NB4 (cell line): ENCODE data around the gene CTNNA3.

Experiments
- DNase-seq: peaks from one replicate; pipeline ENCODE4 v3.0.0; 2010; ENCODE audit warnings: low read depth
- H3K4me3 ChIP-seq: one replicate; pipeline ENCODE4 v1.5.1; 2011; ENCODE audit warnings: mild to moderate bottlenecking, low read depth, low read length, moderate library complexity
- MYC ChIP-seq: IDR thresholded peaks from 2 replicates; pipeline ENCODE4 v1.6.1; 2011; ENCODE audit warnings: low read depth, low read length
- POLR2A ChIP-seq: IDR thresholded peaks from 2 replicates; pipeline ENCODE4 v1.6.1; 2011; ENCODE audit warnings: mild to moderate bottlenecking; ENCODE audit not compliant: insufficient read length; ENCODE audit errors: extremely low read depth
- TF ChIP-seq, protein P1 (sequence below): IDR thresholded peaks from one replicate; pipeline ENCODE4 v1.5.1; 2012; ENCODE audit warnings: low read depth, low read length
- TF ChIP-seq, protein P2 (sequence below): IDR thresholded peaks from 2 replicates; pipeline ENCODE4 v1.6.1; 2011; ENCODE audit warnings: low read depth, low read length

Gene CTNNA3

DNA sequence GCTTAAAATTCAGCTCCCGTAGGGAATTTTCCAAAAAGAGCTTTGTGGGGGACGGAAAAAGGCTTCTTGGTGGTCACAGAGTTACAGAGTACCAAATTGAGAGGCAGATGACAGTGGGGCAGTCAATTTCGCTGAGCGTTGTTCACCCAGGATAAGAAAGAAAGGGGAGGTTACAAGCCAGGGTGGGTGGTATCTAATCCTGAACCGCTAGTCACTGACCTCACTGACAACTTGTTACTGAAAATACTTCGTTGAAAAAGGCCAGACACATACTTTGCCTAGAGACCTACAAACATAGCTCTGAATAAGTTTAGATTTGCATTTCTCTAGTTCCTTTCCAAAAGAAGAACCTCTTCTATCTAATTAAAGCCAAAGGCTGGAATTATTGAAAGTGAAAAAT, at the start of gene CTNNA3:
Gene CTNNA3 (minus strand): TSS at position 167 of the 400 bp plus-strand sequence.
- TF ChIP-seq, protein P1, sequence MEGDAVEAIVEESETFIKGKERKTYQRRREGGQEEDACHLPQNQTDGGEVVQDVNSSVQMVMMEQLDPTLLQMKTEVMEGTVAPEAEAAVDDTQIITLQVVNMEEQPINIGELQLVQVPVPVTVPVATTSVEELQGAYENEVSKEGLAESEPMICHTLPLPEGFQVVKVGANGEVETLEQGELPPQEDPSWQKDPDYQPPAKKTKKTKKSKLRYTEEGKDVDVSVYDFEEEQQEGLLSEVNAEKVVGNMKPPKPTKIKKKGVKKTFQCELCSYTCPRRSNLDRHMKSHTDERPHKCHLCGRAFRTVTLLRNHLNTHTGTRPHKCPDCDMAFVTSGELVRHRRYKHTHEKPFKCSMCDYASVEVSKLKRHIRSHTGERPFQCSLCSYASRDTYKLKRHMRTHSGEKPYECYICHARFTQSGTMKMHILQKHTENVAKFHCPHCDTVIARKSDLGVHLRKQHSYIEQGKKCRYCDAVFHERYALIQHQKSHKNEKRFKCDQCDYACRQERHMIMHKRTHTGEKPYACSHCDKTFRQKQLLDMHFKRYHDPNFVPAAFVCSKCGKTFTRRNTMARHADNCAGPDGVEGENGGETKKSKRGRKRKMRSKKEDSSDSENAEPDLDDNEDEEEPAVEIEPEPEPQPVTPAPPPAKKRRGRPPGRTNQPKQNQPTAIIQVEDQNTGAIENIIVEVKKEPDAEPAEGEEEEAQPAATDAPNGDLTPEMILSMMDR = no peak
- TF ChIP-seq, protein P2, sequence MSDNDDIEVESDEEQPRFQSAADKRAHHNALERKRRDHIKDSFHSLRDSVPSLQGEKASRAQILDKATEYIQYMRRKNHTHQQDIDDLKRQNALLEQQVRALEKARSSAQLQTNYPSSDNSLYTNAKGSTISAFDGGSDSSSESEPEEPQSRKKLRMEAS = no peak
- TF ChIP-seq POLR2A (no peak), MYC (no peak)
- H3K4me3 ChIP-seq = no peak within 1 kb of the TSS
- no peak for DNase-seq

DNA sequence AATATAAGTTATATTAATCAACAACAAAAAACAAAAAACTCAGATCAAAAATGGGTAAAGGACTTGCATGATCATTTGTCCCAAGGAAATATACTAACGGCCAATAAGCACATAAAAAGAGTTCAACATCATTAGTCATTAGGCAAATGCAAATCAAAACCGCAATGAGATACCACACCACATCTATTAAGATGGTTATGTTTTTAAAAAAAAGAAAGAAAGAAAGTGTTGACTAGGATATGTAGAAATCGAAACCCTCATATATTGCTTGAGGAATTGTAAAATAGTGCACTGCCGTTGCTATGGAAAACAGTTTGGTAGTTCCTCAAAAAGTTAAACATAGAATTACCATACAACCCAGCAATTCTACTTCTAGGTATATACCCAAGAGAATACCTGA, 39.4 kb upstream of the CTNNA3 start:
- TF ChIP-seq, protein P2 = no peak
- TF ChIP-seq, protein P1 = no peak
- TF ChIP-seq POLR2A (no peak), MYC (no peak)
- H3K4me3 ChIP-seq = no peak overlapping the region
- no peak for DNase-seq

DNA sequence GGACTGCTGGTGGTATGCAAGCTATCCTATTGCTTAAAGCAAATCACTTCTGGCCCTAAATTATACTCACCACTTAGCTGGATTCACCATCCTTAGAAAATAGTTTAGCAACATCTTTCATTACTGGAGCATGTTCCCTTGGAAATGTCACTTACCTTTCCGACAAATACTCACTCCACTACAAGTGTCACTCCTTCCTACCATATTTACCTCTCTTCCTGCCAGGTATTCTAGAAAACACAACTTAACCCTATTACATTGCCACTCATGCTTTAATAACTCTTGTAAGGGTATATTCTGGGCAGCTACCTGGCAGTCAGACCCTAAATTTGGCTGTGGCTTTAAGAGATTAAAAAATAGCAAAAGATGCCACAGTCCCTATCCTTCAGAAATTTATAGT, 37.5 kb upstream of the CTNNA3 start:
- no peak for DNase-seq
- TF ChIP-seq, protein P2 = no peak
- TF ChIP-seq MYC (no peak), POLR2A (no peak)
- TF ChIP-seq, protein P1 = no peak
- H3K4me3 ChIP-seq = no peak overlapping the region

DNA sequence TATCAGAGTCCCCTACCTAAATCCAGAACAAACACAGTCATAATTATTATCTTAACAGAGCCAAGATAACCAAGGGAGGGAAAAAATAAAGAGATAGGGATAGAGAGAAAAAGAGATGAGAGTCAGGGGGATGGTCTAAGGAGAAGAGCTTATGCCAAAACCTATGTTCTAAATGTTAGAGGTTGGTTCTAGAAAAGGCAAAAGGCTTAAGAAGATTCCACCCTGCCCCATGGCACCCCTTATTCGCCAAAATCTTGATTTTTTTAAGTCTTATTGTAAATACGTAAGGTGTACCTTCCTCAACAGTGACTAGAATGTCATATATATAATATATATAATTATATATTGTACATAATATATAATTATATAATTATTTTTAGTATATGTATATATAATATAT, 29.6 kb upstream of the CTNNA3 start:
- no peak for DNase-seq
- no peak overlapping the region for H3K4me3 ChIP-seq
- TF ChIP-seq, protein P2 = no peak
- TF ChIP-seq POLR2A (no peak), MYC (no peak)
- TF ChIP-seq, protein P1 = no peak

DNA sequence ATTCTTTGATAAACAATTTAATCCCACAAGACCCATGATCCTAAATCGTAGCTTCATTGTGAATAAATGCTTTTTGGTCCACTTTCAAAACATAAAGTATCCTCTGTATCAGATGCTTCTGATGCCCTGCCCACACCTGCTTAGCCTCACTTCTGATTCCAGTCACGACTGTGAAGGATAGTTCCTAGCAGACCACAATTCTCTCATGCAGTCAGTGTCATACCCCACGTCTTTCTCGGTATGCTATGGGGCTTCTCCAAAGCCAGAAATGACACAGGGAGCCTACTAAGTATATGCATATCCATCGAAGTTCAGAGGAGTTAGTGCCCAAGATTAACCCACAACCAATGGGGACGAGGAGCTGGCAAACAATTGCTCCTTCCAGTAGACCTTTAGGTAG, 27.6 kb upstream of the CTNNA3 start:
- no peak overlapping the region for H3K4me3 ChIP-seq
- TF ChIP-seq, protein P1 = no peak
- TF ChIP-seq, protein P2 = no peak
- TF ChIP-seq MYC (no peak), POLR2A (no peak)
- DNase-seq = no peak
